Brain microvascular endothelial cell (primary cell): ENCODE measurements around the gene KCTD12.

Source experiments
- DNase-seq: peaks from one replicate; pipeline ENCODE4 v3.0.0-alpha.2; 2020
- H3K27ac ChIP-seq: fragments of 250-450 bp; sonication (Bioruptor Pico); 2 replicates; pipeline ENCODE4 v1.5.1; 2020; ENCODE audit warnings: mild to moderate bottlenecking, moderate library complexity
- H3K27me3 ChIP-seq: fragments of 250-450 bp; sonication (Bioruptor Pico); replicated peaks from 2 replicates; pipeline ENCODE4 v1.5.1; 2020; ENCODE audit warnings: mild to moderate bottlenecking
- H3K36me3 ChIP-seq: fragments of 250-450 bp; sonication (Bioruptor Pico); replicated peaks from 2 replicates; pipeline ENCODE4 v1.5.1; 2020; ENCODE audit warnings: mild to moderate bottlenecking
- H3K4me3 ChIP-seq: 2 replicates; pipeline ENCODE4 v1.5.1; 2011; ENCODE audit warnings: low read depth, mild to moderate bottlenecking, control low read depth, low read length, moderate library complexity
- CTCF ChIP-seq: IDR thresholded peaks from 2 replicates; pipeline ENCODE4 v1.5.1; 2011; ENCODE audit warnings: low read depth, mild to moderate bottlenecking, moderate library complexity, low read length, control low read depth, inconsistent platforms; ENCODE audit errors: missing control alignments
- in situ Hi-C: cut with HindIII; loops from 2 replicates; pipeline ENCODE4 v1.10.0; 2017; ENCODE audit warnings: low sequenced_read_pairs, low pct_ligation_motif_present

Gene KCTD12

GRCh38 chr13:76845865-76846264, 40.3 kb downstream of the KCTD12 start:
- no peak for TF ChIP-seq CTCF
- in situ Hi-C loops: no loop called here
- no peak overlapping the region for H3K27ac ChIP-seq

DNA sequence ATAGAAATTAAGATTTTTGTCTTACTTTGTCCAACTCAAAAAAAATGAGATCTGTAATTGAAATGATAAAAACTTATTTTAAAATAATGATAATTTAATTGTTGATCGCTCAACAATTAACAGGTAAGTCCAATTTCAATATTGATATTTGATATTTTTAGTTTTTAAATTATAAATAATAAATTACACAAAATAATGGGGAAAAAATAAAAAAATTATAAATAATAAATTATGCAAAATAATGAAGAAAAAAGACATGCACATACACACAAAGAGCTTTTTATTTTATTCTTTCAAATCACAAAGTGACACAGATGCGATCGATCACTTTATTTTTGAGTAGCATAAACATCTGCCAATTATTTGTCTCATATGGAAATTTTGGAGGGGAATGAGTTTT, 40.8 kb downstream of the KCTD12 start:
- H3K36me3 ChIP-seq: no peaks in the 10 kb centered on the region
- H3K4me3 ChIP-seq: no peak overlapping the region
- no peak for TF ChIP-seq CTCF
- no peak overlapping the region for H3K27ac ChIP-seq
- DNase-seq: no peak
- H3K27me3 ChIP-seq: no peaks in the 10 kb centered on the region
- in situ Hi-C loops: no loop called here

More at GRCh38 chr13:76845865-76846264, 40.3 kb downstream of the KCTD12 start:
- Histone ChIP-seq H3K27me3 (no peaks in the 10 kb centered on the region), H3K4me3 (no peak overlapping the region), H3K36me3 (no peaks in the 10 kb centered on the region)
- DNase-seq: no peak

DNA sequence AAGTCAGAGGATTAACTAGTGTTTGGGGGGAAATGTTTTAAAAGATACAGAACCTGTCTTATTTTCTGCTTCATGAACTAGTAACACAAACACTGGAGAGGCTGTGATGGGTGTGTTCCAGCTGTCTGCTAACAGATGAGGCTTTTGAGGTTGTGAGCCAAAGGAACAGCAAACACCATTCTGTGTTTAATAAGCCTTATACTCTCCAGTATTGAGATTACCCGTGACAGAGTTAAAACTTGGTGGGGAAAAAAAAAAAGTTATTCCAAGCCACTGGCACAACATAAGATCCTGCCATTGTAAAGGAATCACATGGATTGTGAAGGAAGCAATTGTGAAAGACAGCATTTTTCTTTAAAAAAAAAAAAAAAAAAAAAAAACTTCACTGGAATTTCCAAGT, 48.4 kb downstream of the KCTD12 start:
- in situ Hi-C loops: no loop called here
- Histone ChIP-seq H3K27ac (no peak overlapping the region), H3K4me3 (no peak overlapping the region), H3K36me3 (no peaks in the 10 kb centered on the region), H3K27me3 (no peaks in the 10 kb centered on the region)
- DNase-seq: no peak
- TF ChIP-seq CTCF: no peak

- in situ Hi-C loops: no loop called here
- Histone ChIP-seq H3K4me3 (no peak overlapping the region), H3K27ac (no peak overlapping the region), H3K36me3 (no peaks in the 10 kb centered on the region), H3K27me3 (no peaks in the 10 kb centered on the region)
- TF ChIP-seq CTCF: no peak
- DNase-seq: peak; percentile 18
These were observed 49.9 kb downstream of the KCTD12 start for GRCh38 chr13:76836311-76836710.

GRCh38 chr13:76833441-76833954, 52.7 kb downstream of the KCTD12 start:
- in situ Hi-C loops: no loop called here
- Histone ChIP-seq H3K27ac (no peak overlapping the region), H3K27me3 (no peaks in the 10 kb centered on the region), H3K4me3 (no peak overlapping the region), H3K36me3 (no peaks in the 10 kb centered on the region)
- no peak for TF ChIP-seq CTCF
- DNase-seq: no peak

DNA sequence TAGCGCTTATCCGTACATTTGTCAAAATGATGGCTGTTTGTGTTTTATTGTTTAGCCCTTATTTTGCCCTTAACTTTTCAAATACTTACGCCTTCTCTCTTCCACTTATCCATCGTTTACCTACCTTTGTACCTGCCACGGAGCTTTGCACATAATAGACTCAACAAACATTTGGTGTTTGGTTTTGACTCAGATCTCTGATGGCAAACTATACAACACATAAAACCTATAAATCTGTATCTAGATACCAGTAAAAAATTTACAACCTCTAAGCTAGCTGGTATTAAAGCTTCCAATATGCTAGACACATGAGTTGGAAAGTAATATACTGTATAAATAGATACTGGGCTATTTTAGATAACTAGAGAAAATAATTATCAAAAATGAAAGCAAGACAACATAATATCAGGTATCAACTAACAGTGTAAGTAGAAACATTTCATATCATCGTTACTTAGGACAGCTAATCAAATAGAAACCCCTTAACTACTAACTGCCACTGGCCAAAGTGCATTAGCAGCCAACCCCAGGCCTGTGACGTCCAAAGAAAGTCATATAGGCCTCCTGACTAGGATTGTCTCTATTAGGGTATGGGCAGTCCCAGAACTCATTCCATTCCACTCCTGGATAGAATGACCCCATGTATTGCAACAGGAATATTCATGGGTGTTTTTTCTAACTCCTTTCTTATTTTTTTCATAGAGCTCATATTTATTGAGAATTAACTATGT, 53.8 kb downstream of the KCTD12 start:
- TF ChIP-seq CTCF: no peak
- Histone ChIP-seq H3K27ac (no peak overlapping the region), H3K36me3 (no peaks in the 10 kb centered on the region), H3K27me3 (no peaks in the 10 kb centered on the region), H3K4me3 (no peak overlapping the region)
- in situ Hi-C loops: no loop called here
- no peak for DNase-seq
